ENCODE measurements around the gene CCL2. TPM values are rescaled to one million over a fixed set of nuclear protein-coding genes. Genes with fewer than 3 reads are reported as not detected.

Gene CCL2
- total RNA-seq, 1 experiment from 2014 or later: 48.7 TPM

- Histone ChIP-seq H3K36me3 (replicated peaks; ENCODE audit: control insufficient read depth, insufficient read depth, low read length) (no peaks in the 10 kb centered on the region), H3K27me3 (ENCODE audit: control insufficient read depth, insufficient read depth, low read length) (peaks cover 3% of the 10 kb centered on the region; the same call in 1 of the 2 replicates), H3K4me3 (ENCODE audit: insufficient read depth, low read depth, low read length) (no peak within 1 kb of the TSS)
- no peak for DNase-seq
Measured at GRCh38 chr17:34269969-34270368, 14.9 kb downstream of the CCL2 start, which contains the start of gene CCL7. CCL7 (plus strand) TSS chr17:34270221; CDS start chr17:34270291, 70 bp downstream.

DNA sequence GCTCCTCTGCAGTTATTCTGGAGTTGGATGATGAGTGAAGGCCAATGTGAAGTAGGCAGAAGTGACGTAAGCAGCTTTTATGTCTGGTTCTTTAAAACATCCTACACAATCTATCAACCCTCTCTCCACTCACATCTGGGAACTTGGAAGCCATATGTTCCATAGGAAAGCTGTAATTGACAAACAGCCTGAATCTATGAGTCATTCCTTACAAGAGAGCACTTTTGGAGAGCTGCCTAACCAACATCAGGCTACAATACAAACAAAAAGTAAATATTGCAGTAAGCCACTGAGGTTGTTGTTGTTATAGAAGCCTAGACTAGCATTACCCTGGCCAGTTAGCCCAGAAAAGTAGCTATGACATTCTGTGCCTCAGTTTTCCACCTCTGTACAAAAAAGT is 20.8 kb downstream of the CCL2 start:
- DNase-seq: no peak
- H3K27me3 ChIP-seq (ENCODE audit: control insufficient read depth, insufficient read depth, low read length): no peaks in the 10 kb centered on the region; the same call in 1 of the 2 replicates
- no peak overlapping the region for H3K4me3 ChIP-seq (ENCODE audit: insufficient read depth, low read depth, low read length)
- H3K36me3 ChIP-seq (replicated peaks; ENCODE audit: control insufficient read depth, insufficient read depth, low read length): no peaks in the 10 kb centered on the region

DNA sequence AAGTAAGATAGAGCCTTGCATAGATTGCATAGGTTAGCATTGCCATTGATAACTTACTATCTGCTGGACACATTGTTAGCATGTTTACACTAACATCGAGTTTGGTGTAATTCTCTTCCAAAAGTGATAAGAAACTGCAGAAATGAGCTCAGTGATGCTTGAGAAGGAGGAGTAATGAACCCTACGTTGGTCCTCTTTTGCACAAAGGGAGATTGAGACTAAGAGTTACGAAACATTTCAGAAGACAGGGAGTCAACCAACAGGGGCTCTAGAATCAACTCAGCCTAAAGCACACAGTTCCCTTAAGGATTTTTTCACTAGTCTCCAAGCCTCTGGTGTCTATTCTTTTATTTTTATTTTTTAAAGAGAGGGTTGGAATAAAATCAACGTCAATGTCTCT is 21.7 kb downstream of the CCL2 start:
- H3K36me3 ChIP-seq (replicated peaks; ENCODE audit: control insufficient read depth, insufficient read depth, low read length): no peaks in the 10 kb centered on the region
- H3K4me3 ChIP-seq (ENCODE audit: insufficient read depth, low read depth, low read length): no peak overlapping the region
- DNase-seq: no peak
- no peaks in the 10 kb centered on the region for H3K27me3 ChIP-seq (ENCODE audit: control insufficient read depth, insufficient read depth, low read length)

GRCh38 chr17:34283571-34283970 is 28.5 kb downstream of the CCL2 start:
- H3K27me3 ChIP-seq (ENCODE audit: control insufficient read depth, insufficient read depth, low read length): no peaks in the 10 kb centered on the region; the same call in 1 of the 2 replicates
- no peak overlapping the region for H3K4me3 ChIP-seq (ENCODE audit: insufficient read depth, low read depth, low read length)
- DNase-seq: no peak
- no peaks in the 10 kb centered on the region for H3K36me3 ChIP-seq (replicated peaks; ENCODE audit: control insufficient read depth, insufficient read depth, low read length)

GRCh38 chr17:34285286-34285792 is 30.3 kb downstream of the CCL2 start, which contains the start of gene CCL11:
CCL11 (plus strand) TSS chr17:34285742; CDS start chr17:34285809, 67 bp downstream.
- H3K27me3 ChIP-seq (ENCODE audit: control insufficient read depth, insufficient read depth, low read length): no peaks in the 10 kb centered on the region; the same call in 1 of the 2 replicates
- H3K36me3 ChIP-seq (replicated peaks; ENCODE audit: control insufficient read depth, insufficient read depth, low read length): no peaks in the 10 kb centered on the region
- no peak within 1 kb of the TSS for H3K4me3 ChIP-seq (ENCODE audit: insufficient read depth, low read depth, low read length)
- no peak for DNase-seq

DNA sequence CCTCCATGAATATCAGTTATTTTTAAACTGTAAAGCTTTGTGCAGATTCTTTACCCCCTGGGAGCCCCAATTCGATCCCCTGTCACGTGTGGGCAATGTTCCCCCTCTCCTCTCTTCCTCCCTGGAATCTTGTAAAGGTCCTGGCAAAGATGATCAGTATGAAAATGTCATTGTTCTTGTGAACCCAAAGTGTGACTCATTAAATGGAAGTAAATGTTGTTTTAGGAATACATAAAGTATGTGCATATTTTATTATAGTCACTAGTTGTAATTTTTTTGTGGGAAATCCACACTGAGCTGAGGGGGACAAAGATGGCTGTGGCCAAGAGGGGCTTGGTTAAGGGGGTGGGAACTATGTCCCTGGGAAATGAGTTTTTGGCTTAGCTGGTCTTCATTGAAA is 32.8 kb downstream of the CCL2 start:
- Histone ChIP-seq H3K36me3 (replicated peaks; ENCODE audit: control insufficient read depth, insufficient read depth, low read length) (no peaks in the 10 kb centered on the region), H3K27me3 (ENCODE audit: control insufficient read depth, insufficient read depth, low read length) (no peaks in the 10 kb centered on the region; the same call in 1 of the 2 replicates), H3K4me3 (ENCODE audit: insufficient read depth, low read depth, low read length) (no peak overlapping the region)
- no peak for DNase-seq

GRCh38 chr17:34290586-34290985 is 35.5 kb downstream of the CCL2 start:
- DNase-seq: no peak
- Histone ChIP-seq H3K36me3 (replicated peaks; ENCODE audit: control insufficient read depth, insufficient read depth, low read length) (no peaks in the 10 kb centered on the region), H3K27me3 (ENCODE audit: control insufficient read depth, insufficient read depth, low read length) (no peaks in the 10 kb centered on the region; the same call in 1 of the 2 replicates), H3K4me3 (ENCODE audit: insufficient read depth, low read depth, low read length) (no peak overlapping the region)

- Histone ChIP-seq H3K36me3 (replicated peaks; ENCODE audit: control insufficient read depth, insufficient read depth, low read length) (no peaks in the 10 kb centered on the region), H3K27me3 (ENCODE audit: control insufficient read depth, insufficient read depth, low read length) (no peaks in the 10 kb centered on the region; the same call in 1 of the 2 replicates), H3K4me3 (ENCODE audit: insufficient read depth, low read depth, low read length) (no peak overlapping the region)
- no peak for DNase-seq
Measured at GRCh38 chr17:34291721-34292348, 36.8 kb downstream of the CCL2 start.

DNA sequence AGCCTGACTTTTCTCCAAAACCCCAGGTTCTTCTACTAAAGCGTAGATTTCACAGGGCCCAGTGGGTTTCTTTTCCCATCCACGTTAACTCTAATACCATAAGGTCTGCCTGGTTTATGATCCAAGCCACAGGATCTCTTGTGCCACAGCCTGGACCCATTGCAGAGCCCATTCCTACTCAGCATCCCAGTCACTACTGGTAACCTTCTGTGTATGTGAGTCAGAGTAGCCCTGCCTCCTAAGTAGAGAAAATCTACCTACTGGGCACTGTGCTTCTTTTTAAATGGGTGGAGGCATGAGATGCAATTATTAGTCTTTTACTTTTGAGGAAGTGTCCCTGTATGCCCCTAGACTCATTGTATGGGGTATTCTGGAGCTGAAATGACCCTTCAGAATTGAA is 43.9 kb downstream of the CCL2 start:
- Histone ChIP-seq H3K27me3 (ENCODE audit: control insufficient read depth, insufficient read depth, low read length) (no peaks in the 10 kb centered on the region), H3K4me3 (ENCODE audit: insufficient read depth, low read depth, low read length) (no peak overlapping the region), H3K36me3 (replicated peaks; ENCODE audit: control insufficient read depth, insufficient read depth, low read length) (no peaks in the 10 kb centered on the region)
- DNase-seq: no peak

DNA sequence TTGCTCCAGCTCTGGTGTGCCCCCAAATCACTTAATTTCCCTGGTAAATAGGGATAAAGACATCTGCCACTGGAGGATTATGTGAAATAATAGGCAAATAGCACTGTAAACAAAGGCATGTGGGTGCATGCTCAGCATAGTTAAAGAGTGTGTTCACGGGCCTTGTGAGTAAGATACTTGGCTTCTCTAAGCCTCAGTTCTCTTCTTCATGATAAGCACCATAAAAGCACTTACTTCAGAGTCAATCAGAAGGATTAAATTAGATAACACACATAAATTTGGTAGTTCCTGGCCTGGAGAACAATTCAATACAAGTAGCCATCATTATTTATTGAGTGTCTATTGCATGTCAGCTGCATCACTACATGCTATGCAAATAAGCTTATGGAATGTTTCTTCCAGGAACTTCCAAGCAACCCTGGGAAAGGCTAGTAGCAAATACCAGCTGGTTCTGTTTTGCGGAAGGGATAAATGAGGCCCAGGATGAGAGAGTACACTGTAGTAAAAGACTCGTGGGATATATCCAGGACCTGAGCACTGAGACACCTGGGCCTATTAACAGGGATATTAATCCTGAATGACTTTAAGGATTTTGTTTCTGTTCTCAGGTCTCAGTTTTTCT is 45.0 kb downstream of the CCL2 start:
- DNase-seq: no peak
- H3K36me3 ChIP-seq (replicated peaks; ENCODE audit: control insufficient read depth, insufficient read depth, low read length): no peaks in the 10 kb centered on the region
- no peaks in the 10 kb centered on the region for H3K27me3 ChIP-seq (ENCODE audit: control insufficient read depth, insufficient read depth, low read length)
- H3K4me3 ChIP-seq (ENCODE audit: insufficient read depth, low read depth, low read length): no peak overlapping the region

GRCh38 chr17:34300652-34301370 is 45.7 kb downstream of the CCL2 start:
- Histone ChIP-seq H3K36me3 (replicated peaks; ENCODE audit: control insufficient read depth, insufficient read depth, low read length) (no peaks in the 10 kb centered on the region), H3K27me3 (ENCODE audit: control insufficient read depth, insufficient read depth, low read length) (no peaks in the 10 kb centered on the region), H3K4me3 (ENCODE audit: insufficient read depth, low read depth, low read length) (no peak overlapping the region)
- no peak for DNase-seq

GRCh38 chr17:34301986-34302385 is 46.9 kb downstream of the CCL2 start:
- DNase-seq: no peak
- Histone ChIP-seq H3K4me3 (ENCODE audit: insufficient read depth, low read depth, low read length) (no peak overlapping the region), H3K36me3 (replicated peaks; ENCODE audit: control insufficient read depth, insufficient read depth, low read length) (no peaks in the 10 kb centered on the region), H3K27me3 (ENCODE audit: control insufficient read depth, insufficient read depth, low read length) (no peaks in the 10 kb centered on the region)

DNA sequence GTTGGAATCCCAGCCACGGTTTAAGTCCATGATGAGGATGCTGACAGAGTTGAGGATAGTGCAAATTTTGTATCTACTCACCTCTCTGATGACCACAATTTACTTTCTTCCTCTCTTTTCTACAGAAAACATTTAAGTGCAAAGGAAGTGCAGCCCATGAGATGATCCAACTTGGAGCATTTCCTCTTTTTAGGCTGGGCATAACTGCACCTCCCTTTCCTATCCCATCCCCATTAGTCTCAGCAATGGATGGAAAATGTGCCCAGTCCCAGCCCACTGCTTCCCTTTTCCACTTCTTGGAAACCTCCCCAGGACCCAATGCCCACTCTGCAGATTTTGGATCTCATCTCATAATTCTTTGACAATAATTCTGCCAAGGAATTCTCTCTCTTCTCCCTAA is 47.6 kb downstream of the CCL2 start:
- no peaks in the 10 kb centered on the region for H3K27me3 ChIP-seq (ENCODE audit: control insufficient read depth, insufficient read depth, low read length)
- no peak for DNase-seq
- no peaks in the 10 kb centered on the region for H3K36me3 ChIP-seq (replicated peaks; ENCODE audit: control insufficient read depth, insufficient read depth, low read length)
- H3K4me3 ChIP-seq (ENCODE audit: insufficient read depth, low read depth, low read length): no peak overlapping the region

- Histone ChIP-seq H3K36me3 (replicated peaks; ENCODE audit: control insufficient read depth, insufficient read depth, low read length) (no peaks in the 10 kb centered on the region), H3K27me3 (ENCODE audit: control insufficient read depth, insufficient read depth, low read length) (no peaks in the 10 kb centered on the region), H3K4me3 (ENCODE audit: insufficient read depth, low read depth, low read length) (no peak overlapping the region)
- no peak for DNase-seq
Measured at GRCh38 chr17:34303606-34304005, 48.5 kb downstream of the CCL2 start.

DNA sequence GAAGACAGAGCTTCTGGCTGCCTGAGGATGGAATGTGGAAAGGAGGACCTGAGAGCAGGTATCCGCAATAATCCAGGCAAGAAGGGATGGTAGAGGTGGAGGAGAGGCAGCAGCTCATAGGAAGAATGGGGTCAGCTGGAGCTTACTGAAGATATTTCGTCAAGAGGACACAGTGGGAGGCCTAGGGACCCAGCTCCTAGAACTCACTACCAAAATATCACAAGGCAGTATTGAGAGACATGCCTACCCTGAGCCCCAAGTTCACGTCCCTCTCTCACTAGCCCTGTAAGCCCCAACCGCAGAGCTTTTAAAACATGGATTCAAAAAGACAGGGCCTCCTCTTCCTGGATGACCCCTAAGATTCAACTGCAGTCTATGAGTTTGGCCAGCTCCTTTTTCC is 50.0 kb downstream of the CCL2 start:
- H3K4me3 ChIP-seq (ENCODE audit: insufficient read depth, low read depth, low read length): no peak overlapping the region
- H3K27me3 ChIP-seq (ENCODE audit: control insufficient read depth, insufficient read depth, low read length): no peaks in the 10 kb centered on the region
- DNase-seq: no peak
- no peaks in the 10 kb centered on the region for H3K36me3 ChIP-seq (replicated peaks; ENCODE audit: control insufficient read depth, insufficient read depth, low read length)

Measured in H7 (cell line).